GM18909 (cell line): ENCODE results near the gene LILRA6.
"Not testable (repeated sequence)": the region's sequence is repeated elsewhere in the genome, so short reads cannot be mapped to it uniquely, and the experiment has no call there.

Experiments
- ATAC-seq: cut with Tn5 transposase; IDR thresholded peaks from one replicate; pipeline ENCODE4 v1.9.1; 2021; ENCODE audit warnings: mild to moderate bottlenecking; ENCODE audit not compliant: unreplicated experiment, poor library complexity

Gene LILRA6

GRCh38 chr19:54239491-54240371, 2.9 kb downstream of the LILRA6 start:
- ATAC-seq, result not testable (repeated sequence)

DNA sequence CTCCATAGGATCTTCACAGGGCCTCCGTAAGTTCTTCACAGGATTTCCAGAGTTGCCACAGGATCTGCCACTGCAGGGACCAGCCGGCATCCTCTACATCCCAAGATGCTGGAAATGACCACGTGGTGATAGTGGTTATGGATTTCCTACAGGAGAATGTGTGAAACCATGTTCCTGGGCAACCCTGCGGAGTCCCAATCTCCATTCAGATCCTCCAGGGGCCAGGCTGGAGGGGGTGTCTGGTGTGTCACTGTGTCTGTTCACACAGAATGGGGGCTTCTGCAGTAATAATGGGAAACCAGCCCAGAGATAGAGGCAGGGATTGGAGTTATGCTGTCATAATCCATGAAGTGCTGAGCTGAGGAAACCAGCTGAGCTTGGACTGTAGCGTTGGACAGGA, 8.6 kb downstream of the LILRA6 start:
- ATAC-seq, result no peak

DNA sequence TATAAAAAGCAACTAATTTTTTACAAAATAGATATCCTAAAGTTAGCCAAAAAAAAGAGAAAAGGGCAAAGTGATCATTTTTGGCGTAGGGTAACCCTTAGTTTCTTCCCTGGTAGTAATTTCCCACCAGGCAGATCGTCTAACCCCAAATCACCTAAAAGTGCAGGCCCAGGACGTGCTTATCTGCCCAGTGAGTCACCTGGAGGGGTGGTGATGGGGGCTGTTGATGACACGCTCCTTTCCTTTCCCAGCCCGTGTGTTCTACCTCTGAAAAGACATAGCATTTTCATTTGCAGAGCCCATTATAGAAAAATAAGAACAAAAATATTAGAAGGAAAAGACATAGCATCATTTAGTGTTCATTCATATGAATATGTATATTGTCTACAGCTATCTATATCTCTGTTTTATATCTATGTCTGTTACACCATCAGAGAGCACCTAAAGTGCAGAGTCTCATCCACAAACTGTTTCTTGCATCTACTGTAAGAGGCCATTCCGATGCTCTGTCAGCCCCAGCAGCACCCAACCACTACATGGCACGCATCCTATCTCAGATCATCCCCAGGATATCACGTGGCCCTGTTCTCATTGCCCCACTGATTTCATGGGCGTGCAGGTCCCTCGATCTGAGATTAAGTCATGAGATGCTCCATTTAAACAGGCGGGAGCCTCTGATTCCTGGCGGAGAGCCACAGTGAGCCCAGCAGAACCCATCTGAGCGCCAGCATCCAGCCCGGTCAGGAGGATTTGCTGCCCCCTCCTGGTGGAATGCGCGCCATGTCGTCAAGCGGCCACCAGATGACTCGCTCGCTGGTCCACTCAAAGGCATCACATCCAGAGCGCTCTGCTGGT, 11.3 kb downstream of the LILRA6 start:
- no peak for ATAC-seq

- ATAC-seq, result no peak
Observed at GRCh38 chr19:54230031-54230430, 12.6 kb downstream of the LILRA6 start.

DNA sequence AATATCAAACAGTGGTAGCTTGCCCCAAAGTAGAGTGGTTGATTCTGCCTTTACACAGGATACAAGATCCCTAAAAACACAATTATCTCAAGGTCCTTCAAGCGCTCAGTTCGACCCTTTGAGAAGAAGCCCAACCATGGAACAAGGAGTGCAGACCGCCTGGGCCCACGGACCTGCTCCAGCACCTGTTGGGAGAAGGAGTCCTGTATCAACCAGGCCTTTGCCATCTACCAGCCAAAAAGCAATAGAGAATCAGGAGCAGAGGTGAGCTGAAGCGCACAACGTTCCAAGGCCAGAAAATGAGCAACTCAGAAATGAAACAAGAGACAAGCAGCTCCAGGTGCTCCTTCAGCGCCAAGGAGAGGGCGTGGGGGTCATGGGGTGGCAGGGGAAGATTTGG, 13.4 kb downstream of the LILRA6 start:
- ATAC-seq, result no peak

- not testable (repeated sequence) for ATAC-seq
Observed at GRCh38 chr19:54224619-54225018, 18.0 kb downstream of the LILRA6 start.

- not testable (repeated sequence) for ATAC-seq
Observed at GRCh38 chr19:54223937-54224281, 18.7 kb downstream of the LILRA6 start.

GRCh38 chr19:54223277-54223936, 19.2 kb downstream of the LILRA6 start:
- ATAC-seq, result not testable (repeated sequence)

DNA sequence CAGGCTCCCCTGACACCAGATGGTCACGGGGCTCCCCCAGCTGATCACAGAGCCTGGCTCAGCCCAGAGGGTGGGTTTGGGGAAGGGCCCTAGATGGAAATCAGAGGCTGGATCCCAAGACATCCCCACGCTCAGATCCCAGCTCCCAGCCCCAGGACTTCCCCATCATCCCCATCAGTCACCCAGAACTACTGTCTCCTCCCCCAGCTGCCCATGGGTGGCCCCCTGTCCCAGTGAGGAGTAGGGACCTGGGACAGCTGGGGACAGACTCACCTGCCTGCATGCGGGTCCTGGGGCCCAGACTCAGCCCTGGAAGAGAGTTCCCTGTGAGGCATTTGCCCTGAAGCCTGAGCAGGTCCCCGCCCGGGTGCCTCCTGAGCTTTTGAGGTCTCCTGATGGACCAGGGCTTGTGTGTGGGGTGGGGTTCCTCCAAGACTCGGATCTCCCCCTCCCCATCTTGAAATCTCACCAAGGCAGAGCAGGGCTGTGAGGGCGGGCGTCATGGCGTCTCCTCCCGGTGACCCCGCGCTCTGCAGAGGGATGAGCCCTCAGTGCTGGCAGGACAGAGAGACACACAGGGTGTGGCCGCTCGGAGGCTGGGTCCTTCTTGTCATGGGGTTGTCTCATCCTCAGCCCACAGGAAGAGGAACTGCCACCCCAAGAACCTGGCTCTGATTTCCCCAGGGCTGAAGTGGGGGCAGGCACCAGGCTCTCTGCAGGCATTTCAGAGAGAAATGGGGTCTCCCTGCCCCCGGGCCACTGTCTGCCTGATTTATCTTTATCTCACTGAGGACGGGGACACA, 19.9 kb downstream of the LILRA6 start, which contains the start of gene LILRB3:
Gene LILRB3 (minus strand): TSS at position 534 of the 803 bp plus-strand sequence. CDS start 31 bp downstream, at position 503.
- ATAC-seq, result not testable (repeated sequence)

DNA sequence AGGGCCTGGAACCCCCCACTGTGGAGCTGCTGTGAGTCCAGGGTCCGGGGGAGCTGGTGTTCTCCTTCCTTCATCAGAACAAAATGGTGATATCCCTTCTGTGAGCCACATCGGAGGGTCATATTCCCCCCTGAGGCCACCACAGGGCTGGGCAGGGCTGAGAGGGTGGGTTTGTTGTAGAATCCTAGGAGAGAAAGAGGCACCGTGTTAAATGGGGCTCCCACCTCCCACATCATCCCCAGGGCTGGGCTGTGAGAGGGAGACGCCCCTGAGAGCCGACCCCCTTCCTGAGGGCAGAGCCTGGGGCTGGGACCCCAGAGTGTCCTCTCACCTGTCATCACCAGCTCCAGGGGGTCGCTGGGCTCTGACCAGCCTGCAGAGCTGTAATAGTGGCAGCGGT, 20.6 kb downstream of the LILRA6 start:
- not testable (repeated sequence) for ATAC-seq

GRCh38 chr19:54219702-54220101, 22.9 kb downstream of the LILRA6 start:
- ATAC-seq, result not testable (repeated sequence)

GRCh38 chr19:54218960-54219661, 23.5 kb downstream of the LILRA6 start:
- no peak for ATAC-seq

- ATAC-seq, result no peak
Observed at GRCh38 chr19:54218259-54218658, 24.3 kb downstream of the LILRA6 start.

DNA sequence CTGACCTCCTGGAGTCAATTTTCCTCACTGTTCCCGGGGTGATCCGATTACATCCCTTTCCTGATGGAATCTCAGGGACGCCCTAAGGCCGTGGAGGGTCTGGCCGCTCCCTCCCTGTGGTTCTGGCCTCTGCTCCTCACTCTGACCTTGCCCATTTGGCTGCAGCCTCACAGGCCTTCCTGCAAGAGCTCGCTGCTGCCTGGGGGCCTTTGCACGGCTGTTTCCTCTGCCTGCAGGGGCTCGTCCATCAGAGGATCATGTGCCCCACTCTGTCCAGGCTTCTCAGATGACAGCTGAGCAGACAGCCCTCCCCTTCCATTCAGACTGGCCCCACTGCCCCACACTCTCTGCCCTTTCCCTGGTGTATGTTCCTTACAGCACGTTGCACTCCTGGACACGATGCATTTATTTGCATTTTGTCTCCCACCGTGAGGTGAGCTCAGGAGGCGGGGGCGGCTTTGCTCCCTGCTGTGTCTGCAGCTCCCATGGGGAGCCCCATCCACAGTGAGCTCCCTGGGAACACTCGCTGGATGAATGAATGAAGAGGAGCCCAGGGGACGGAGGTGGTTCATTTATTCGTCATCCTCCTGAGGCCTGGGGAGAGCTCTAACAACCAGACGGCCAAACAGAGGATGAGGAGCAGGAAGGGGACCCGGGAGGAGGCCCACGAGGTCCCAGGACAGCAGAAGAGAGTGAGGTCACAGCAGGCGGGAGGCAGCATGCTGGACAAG, 24.9 kb downstream of the LILRA6 start:
- not testable (repeated sequence) for ATAC-seq

DNA sequence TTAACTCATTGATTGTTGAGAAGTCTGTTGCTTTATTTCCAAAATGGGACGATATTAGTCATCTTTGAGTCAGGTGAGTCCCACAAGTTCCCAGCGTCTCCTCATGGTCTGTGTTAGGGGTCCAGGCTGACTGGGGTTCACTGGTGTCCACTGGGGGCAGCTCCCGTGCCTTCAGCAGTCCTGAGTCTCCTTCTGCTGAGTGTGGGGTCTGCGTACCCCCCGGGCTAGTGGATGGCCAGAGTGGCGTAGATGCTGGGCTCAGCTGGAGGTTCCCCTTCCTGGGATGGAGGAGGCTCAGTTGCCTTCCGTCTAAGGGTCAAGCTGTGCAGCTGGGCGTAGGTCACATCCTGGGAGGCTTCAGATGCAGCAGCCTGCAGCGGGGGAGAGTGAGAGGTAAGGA, 25.7 kb downstream of the LILRA6 start:
- ATAC-seq, result no peak

- ATAC-seq, result not testable (repeated sequence)
Observed at GRCh38 chr19:54214734-54215133, 27.9 kb downstream of the LILRA6 start.

- not testable (repeated sequence) for ATAC-seq
Observed at GRCh38 chr19:54214217-54214616, 28.4 kb downstream of the LILRA6 start.

GRCh38 chr19:54211235-54211634, 31.4 kb downstream of the LILRA6 start:
- no peak for ATAC-seq
